ENCODE measurements around the gene DIAPH3.

GRCh38 chr13:59701261-59701660 is 462.5 kb downstream of the DIAPH3 start:
- no peak for TF ChIP-seq CTCF (IDR thresholded peaks at IDR 0.05)
- TF ChIP-seq ZFX (IDR thresholded peaks at IDR 0.05; ENCODE audit: borderline replicate concordance): no peak

All from 22Rv1 (cell line).